HG03342 (cell line): ENCODE data around the gene RNASEH2A.

Experiments used
- ATAC-seq: cut with Tn5 transposase; IDR thresholded peaks from one replicate; pipeline ENCODE4 v1.9.1; 2021; ENCODE audit warnings: mild to moderate bottlenecking, moderate library complexity; ENCODE audit not compliant: unreplicated experiment

The RNASEH2A gene

DNA sequence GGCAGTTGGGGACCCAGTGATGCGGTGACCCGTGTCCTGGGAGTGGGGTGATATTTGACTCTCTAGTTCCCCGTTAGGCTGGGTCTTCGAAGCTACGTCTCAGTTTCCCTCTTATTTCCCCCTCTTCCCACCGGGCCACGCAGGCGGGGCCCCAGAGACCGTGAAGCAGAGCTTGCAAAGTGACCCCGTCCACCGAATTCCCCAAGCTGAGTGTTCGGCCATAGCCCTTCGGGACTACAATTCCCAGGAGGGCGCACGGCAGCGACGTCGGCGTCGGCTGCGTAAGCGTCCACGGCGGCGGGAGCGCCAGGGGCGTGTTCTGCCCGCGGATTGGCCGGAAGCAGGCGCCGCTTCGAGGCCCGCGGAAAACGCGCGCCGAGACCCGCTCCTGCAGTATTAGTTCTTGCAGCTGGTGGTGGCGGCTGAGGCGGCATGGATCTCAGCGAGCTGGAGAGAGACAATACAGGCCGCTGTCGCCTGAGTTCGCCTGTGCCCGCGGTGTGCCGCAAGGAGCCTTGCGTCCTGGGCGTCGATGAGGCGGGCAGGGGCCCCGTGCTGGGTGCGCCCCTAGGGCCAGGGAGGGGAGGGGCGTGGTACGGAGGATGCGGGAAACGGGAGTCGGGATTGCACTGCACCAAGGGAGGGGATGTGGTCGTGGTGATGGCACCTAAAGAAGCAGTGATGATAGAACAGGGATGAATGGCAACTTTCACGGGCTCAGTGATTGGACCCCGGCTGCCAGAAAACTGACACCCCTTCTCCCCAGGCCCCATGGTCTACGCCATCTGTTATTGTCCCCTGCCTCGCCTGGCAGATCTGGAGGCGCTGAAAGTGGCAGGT is at the start of gene RNASEH2A:
TSS of gene RNASEH2A (plus strand) at position 343 of the 840 bp plus-strand sequence. CDS start at position 433, 90 bp downstream.
- peak; percentile 80 for ATAC-seq

DNA sequence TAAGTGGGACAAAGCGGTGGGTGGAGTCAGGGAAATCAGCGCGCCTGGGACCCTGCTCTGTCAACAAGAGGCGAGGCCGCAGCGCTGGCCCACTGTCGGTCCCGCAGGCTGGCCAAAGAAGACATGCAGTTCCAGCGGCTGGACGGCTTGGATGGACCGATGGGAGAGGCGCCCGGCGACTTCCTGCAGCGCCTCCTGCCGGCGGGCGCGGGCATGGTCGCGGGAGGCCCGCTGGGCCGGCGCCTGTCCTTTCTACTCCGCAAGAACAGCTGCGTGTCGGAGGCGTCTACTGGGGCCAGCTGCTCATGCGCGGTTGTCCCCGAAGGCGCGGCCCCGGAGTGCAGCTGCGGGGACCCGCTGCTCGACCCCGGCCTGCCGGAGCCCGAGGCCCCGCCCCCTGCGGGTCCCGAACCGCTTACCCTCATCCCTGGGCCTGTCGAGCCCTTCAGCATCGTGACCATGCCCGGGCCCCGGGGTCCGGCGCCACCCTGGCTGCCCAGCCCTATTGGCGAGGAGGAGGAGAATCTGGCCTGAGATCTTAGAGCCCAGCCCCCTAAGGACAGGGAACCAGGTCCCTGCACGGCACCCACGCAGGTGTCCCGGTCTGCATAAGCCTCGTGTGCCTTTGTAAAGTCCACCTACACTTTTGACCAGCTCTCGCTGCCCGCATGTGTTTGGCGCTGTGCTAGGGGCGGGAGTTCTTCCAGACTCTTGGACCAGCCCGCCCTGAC is 48.7 kb upstream of the RNASEH2A start:
- ATAC-seq: no peak

DNA sequence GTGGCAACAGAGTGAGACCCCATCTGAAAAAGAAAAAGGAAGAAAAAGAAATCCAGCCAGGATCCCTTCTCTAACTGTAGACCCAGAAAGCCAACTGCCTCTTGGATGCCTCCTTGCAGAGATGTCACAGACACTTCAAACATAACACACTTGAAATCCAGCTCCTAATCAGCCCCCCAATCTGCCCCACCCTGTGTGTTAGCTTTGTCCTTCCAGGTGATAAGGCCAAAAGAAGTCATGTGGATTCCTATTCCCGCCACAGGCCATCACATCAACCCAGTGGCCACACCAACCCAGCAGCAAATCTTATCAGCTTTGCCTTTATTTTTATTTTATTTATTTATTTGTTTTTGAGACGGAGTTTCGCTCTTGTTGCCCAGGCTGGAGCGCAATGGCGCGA is 46.7 kb upstream of the RNASEH2A start:
- no peak for ATAC-seq

DNA sequence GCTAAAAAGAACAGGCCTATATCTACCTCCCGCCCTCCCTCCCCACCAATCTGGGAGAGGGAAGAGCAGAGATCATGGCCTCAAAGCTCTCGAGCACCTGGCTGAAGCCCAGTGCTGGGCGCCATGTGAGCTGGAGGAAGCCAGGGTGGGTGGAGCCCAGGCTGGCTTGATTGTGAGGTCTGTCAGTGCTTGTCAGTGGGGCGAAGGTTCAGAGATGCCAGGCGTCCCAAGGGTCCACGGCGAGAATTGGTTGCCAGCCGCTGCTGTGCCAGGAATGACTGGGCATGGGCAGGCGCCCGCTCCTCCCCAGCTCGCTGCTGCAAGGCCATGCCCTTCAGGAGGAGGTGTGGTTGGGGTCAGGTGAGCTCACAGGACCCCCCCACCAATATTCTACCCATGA is 43.3 kb upstream of the RNASEH2A start:
- ATAC-seq: no peak

DNA sequence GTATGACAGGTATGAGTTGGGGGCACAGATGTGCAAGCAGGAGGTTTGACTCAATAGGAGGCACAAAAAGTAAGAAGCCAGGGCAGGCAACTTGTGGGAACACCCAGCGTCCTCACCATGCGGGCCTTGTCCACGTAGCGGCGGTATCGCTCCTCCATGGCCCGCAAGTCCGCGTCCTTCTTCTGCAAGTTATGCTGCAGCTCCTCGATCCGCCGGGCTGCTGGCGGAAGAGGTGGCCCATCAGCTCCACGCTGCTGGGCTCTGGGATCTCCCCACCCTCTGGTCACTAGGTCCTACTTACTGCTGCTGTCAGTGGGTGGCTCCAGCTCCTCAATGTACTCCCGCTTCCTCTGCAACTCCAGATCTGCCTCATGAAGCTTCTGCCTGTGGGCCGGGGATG is 41.7 kb upstream of the RNASEH2A start:
- no peak for ATAC-seq

DNA sequence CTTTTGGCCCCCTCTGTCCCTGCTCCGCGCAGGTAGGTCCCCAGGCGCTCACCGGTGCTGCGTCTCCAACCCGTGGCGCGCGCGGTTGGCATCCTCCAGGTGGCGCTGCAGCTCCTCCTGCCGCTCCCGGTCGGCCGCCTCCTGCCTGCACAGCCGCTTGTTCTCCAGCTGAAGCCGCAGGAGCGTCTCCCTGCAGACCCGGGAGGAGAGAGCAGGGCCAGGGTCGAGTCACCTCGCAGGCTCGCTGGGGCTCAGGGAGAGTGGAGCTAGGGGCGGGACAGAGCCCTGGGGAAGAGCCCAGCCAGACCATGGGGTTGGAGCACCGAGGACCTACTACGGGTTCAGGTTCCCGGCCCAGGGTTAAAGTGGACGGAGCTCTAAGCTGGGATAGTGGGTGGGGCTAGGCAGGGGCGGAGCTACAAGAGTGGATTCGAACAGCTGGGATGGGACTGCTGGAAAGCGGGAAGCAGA is 40.3 kb upstream of the RNASEH2A start:
- ATAC-seq: no peak

DNA sequence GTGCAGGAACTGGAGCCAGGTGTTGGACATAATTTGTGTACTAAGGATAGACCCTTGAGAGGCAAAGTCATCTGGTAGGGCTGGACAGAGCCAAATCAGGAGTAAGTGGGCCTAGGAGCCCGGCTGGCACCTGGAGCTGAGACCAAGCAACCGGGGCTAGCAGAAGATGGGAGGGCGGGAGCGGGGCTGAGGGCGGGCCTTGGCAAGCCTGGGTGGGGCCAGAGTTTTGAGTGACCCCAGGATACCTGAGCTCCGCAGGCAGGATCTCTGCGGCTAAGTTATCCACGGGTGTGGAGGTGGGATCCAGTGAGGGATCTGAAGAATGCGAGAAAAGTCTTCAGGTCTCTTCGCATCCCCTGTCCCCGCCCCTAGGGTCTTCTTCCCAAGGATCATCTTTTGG is 39.2 kb upstream of the RNASEH2A start:
- no peak for ATAC-seq

DNA sequence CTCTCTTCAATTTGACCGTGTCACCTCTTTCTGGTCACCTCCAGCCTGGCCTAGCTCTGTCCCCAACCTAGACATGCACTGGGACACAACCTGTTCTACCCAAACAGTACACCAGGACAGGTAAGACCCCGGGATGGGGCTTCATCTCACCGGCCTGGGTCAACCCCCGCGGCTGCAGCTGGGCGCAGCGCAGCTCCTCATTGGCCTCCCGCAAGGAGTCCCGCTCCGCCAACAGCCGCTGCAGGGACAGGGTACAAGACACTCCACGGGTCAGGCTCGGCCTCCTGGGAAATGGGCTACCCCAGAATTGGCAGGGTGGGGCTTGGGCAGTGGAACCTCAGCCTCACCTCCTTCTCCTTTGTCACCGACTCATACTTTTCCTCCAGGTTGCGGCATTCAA is 38.7 kb upstream of the RNASEH2A start:
- ATAC-seq: no peak

DNA sequence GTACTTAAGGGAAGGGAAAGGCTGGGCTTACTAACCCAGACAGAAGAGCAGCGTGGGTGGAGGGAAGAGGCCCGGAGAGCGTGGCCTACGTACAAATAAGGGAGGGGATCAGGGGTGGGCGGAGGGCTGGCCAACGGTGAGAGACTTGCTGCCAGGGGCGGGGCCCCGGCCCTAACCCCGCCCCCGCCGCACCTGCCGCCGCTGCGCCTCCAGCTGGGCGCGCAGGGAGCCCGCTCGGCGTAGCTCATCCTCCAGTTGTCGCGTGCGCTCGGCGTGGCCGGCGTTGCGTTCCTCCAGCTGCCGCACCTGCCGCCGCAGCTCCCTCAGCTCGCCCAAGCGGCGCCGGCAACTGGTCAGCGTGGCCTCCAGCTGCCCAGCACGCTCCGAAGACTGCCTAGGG is 36.7 kb upstream of the RNASEH2A start:
- no peak for ATAC-seq

DNA sequence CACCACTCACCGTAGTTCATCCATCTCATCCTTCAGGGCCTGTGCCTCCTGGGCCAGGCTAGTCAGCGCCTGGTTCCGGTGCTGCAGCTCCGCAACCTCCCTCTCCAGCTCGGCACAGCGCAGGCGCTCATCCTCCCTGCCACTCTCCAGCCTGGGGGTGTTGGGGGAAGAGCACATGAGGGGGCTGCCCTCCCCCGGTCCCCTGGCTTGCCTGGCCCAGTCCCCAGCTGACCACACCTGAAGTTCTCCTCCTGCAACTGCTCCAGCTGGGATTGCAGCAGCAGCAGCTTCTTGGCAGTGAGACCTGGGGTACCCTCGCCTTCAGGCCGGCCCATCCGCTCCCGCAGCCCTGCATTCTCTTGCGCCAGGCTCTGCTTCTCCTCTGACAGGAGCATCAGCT is 35.5 kb upstream of the RNASEH2A start:
- no peak for ATAC-seq

DNA sequence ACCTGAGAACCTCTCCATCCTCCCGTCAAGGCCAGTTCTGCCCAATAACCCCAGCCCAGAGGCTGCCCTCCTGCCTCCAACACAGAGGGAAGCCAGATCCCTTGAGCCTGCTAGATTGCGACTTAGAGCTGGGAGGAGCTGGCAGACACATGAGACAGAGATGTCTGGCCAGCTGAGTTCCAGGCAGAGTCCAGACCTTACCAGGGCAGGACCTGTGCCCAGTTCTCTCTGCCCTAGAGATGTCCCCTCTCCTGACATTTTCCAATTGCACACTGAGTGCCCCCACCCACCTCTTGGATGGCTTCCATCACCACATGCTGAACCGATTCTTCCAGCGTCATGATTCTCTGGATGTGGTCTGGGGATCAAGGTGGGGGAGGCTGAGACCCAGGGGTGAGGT is 34.1 kb upstream of the RNASEH2A start:
- no peak for ATAC-seq

DNA sequence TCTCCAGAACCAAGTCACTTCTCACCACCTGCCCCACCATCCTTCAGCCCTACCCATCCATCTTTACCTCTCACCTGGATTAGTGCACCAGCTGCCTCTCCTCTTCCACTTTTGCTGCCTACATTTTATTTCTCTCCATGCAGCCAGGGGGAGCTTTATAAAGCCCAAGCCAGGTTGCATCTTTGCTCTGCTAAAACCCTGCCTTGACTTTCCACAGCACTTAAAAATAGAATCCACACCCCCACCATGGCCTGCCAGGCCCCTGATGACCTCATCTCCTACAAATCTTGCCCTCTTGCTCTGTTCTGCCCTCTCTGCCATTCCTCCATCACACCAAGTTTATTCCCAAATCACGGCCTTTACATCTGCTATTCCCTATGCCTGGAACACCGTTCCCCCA is 32.8 kb upstream of the RNASEH2A start:
- no peak for ATAC-seq

DNA sequence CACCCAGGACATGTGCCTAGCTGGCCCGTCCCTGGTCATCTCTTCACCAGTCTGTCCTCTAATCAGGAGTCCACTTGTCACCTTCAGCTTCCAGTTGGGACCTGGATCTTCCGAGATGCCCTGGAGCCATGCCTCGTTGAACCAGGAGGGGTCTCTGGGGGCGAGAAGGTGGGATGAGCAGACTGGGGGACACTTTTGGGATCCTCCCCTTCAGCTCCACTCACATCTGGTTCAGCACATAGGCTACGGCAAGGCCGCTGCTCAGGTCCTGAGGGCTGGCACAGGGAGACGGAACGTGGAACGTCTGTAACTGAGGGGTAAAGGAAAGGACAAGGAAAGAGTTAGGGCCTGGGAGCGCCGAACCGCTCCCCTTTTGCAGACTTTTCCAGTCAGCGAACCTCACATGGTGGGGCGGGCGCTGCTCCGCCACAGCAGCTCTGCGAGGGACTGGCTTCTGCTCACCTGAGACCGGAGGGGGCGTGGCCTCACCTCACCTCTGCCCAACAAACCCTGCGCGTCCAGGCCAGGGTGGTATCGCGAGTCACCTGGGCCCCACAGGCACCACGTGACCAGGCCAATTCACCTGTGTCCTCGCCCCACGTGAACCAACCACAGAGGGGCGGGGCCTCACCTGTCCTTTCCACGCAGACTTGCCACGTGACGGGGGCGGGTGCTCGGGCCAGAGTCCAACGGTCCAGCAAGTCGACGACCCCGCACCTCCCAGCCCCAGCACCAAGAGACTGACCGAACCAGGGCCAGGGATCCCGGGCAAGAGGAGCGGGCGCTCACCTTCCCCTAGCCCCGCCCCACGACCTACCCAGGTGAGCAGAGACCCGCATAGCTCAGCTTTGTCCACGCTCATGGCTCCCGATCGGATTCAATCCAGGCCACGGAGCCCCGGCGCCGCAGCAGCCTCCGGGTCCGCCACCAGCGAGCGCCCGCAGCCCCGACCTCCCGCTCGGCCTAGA is 31.5 kb upstream of the RNASEH2A start, which contains the start of gene HOOK2:
TSS of gene HOOK2 (minus strand) at position 965 of the 968 bp plus-strand sequence. CDS start at position 862, 103 bp downstream.
- no peak for ATAC-seq

DNA sequence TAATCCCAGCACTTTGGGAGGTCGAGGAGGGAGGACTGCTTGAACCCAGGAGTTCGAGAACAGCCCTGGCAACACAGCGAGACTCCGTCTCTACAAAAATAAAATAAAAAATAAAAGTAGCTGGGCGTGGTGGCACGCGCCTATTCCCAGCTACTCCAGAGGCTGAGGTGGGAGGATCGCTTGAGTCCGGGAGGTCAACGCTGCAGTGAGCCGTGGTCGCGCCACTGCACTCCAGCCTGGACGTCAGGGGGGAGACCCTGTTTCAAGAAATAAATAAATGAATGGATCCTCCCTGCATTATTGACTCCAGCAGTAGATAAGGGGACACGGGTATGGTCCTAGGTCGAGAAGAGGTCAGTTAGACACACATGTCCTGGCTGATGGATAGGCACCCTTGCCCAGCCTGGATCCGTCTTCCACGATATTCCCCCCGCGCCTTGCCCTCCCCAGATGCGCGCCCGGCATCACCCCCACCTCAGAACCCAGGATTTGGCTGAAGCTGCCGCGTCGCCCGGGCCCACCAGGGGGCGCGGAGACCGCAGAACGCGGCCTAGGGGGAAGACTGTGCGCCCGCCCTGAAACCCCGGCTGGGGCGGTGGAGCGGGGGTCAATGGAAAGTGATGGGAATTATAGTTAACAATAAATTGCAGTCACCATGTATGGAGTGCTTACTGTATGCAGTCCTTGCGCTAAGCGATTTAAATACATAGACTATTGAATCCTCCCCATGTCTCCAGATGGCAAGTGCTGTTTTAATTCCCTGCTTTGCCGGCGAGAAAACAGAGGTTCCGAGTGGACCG is 29.0 kb upstream of the RNASEH2A start:
- ATAC-seq: no peak

DNA sequence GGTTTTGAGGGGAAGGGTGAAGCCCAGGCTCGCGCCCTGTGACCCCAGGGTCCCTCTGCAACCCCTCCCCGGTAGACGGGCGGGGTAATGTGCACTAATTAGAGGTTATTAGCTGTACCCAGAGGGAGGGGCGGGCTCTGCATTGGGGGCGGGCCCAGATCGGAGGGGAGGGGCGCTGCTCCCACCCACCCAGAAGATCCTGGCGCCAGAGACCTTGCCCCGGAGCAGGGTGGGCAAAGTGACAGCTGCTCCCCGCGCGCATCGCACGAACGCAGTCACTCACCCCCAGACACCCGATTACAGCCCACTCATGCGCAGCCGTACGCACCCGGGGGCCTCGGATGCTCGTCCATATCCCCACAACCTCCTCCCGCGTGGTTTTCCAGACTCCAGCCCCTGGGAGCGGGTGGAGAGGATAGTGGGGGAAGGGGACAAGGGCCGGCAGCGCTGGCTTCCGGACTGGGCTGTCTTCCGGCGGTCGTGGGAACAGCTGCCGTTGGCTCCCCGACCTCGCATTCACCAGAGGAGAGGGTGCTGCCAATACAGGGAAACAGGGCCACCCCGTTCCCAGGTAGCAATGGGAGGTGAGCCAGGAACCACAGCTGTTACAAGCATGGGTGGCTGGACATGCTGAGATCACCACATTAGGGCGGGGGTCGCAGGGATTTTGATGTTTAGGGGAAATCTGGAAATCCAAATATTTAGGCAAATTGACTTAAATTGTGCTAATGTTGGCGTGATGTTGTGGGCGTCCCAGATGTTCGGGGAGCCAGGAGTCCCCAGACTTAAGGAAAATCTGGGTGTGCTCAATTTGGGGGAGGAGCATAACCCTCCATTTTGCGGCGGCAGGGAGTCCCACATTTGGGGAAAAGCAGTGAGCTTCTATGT is 28.1 kb upstream of the RNASEH2A start:
- ATAC-seq: no peak

DNA sequence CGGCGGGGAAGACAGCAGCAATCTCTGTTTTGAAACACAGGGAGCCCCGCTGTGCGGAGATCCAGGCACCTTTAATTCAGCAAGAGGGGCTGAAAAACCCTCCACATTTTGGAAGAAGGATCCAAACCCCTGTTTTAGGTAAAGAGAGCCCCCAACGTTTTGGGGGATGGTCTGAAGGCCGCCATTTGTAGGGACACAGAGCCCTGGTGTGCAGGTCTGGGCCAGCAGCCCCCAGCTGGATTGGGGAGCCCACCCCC is 27.6 kb upstream of the RNASEH2A start:
- no peak for ATAC-seq

DNA sequence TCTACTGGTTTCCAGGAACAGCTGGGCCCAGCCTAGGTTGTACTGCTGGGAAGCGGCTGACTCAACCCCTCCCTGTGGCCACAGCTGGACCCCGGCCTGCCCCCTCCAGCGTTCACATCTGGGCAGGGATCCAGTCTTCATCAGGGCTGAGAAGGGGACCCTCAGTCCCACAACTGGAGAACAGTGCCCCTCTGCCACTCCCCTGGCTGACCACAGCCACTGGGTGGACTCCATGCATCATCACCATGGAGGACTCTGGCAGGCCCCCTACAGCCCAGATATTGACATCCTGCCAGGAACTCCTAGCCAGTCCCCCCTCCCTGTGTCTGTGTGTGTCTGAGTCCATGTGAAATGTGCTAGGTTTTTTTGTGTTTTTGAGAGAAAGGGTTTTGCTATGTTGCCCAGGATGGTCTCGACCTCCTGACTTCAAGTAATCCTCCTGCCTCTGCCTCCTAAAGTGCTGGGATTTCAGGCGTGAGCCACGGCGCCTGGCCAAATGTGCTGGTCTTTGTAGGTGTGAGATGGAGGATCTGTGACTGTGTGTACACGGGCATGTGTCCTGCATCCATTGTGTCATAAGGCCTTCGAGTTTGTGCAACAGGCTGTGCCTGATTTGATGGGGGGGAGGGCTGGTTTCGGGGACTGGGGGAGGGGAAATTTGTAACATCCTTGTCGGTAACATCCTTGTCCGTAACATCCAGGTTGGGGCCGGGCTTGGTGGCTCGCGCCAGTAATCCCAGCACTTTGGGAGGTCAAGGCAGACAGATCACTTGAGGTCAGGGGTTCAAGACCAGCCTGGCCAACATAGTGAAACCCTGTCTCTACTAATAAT is 27.0 kb upstream of the RNASEH2A start:
- ATAC-seq: no peak

DNA sequence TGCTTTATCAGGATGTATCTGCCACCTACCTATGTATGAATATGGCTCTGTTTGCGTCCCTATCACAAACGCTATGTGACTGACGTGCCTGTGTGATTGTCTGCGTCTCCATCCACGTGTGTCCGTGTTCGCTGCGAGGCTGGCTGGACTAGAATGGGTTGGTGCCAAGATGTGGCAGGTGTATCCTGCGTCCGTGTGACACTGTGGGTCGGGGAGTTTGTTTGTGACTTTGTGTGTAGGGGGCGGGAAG is 24.3 kb upstream of the RNASEH2A start:
- ATAC-seq: peak; percentile 10
